ENCODE results near the gene RIPOR3. TPM values are rescaled to one million over a fixed set of nuclear protein-coding genes. Genes with fewer than 3 reads are reported as not detected.
"Not testable (repeated sequence)": the region's sequence is repeated elsewhere in the genome, so short reads cannot be mapped to it uniquely, and the experiment has no call there.

RIPOR3 gene
- total RNA-seq, 1 experiment from 2014 or later: 0.46 TPM

DNA sequence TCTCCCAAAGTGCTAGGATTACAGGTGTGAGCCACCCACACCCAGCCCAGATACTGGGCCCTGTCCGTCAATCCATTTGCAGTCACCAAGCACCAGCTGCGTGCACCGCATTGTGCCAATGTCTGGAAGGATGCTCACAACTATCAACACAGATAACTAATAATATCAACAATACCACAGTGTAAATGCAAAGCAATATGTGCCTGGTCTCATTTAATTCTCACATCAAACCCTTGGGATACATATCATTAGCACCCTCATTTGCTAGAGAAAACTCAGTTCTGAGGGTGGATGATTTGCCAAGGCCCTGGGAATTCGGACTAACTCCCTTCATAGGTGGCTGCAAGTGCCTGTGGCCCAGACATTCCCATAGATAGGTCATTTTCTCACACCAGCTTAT, 14.5 kb downstream of the RIPOR3 start:
- H3K56ac ChIP-seq (ENCODE audit: insufficient read length, low read depth, low read length): no peak overlapping the region
- Mint-ChIP-seq H3K9me3 (no peaks in the 10 kb centered on the region), H3K27me3 (ENCODE audit: low read depth) (no peaks in the 10 kb centered on the region), H3K27ac (no peak overlapping the region; a peak in 1 of 7 replicates), H3K4me1 (peaks cover 10 to 11% of the 10 kb centered on the region in 2 experiments), H3K36me3 (ENCODE audit: insufficient read depth in 1 of 3, low read depth in 3 of 3) (no peaks in the 10 kb centered on the region), H3K4me3 (no peak overlapping the region)
- H3K23ac ChIP-seq (ENCODE audit: insufficient read length, low read depth, low read length): no peak overlapping the region
- no peak overlapping the region for H3K4me2 ChIP-seq (ENCODE audit: insufficient read depth, insufficient read length, low read length)
- no peak overlapping the region for H3K14ac ChIP-seq (ENCODE audit: insufficient read depth, low read length)
- H4K8ac ChIP-seq (replicated peaks; ENCODE audit: insufficient read length, low read depth, low read length): no peak overlapping the region
- H2BK120ac ChIP-seq (ENCODE audit: low read depth, low read length, poor library complexity, severe bottlenecking): no peak overlapping the region
- H3K9ac ChIP-seq (ENCODE audit: extremely low read depth, insufficient read length, low read length): no peak overlapping the region
- H2BK12ac ChIP-seq (ENCODE audit: insufficient read length, low read depth, low read length): no peak overlapping the region
- no peak overlapping the region for H3T11ph ChIP-seq (ENCODE audit: low read length)
- no peak overlapping the region for H2BK5ac ChIP-seq (ENCODE audit: insufficient read length, low read length)
- H3K23me2 ChIP-seq (ENCODE audit: insufficient read length, low read depth, low read length, poor library complexity, severe bottlenecking): no peaks in the 10 kb centered on the region
- H4K91ac ChIP-seq (ENCODE audit: insufficient read length, low read depth, low read length): no peak overlapping the region
- no peak for DNase-seq
- no peak overlapping the region for H3K18ac ChIP-seq (ENCODE audit: insufficient read length, low read depth, low read length)
- WGBS (ENCODE audit: extremely low coverage, insufficient read length, low lambda C conversion rate): no CpG with 5 or more reads among the region's 4 CpGs
- no peak overlapping the region for H2BK20ac ChIP-seq (ENCODE audit: low read depth, low read length, poor library complexity, severe bottlenecking)
- TF ChIP-seq, protein P1, sequence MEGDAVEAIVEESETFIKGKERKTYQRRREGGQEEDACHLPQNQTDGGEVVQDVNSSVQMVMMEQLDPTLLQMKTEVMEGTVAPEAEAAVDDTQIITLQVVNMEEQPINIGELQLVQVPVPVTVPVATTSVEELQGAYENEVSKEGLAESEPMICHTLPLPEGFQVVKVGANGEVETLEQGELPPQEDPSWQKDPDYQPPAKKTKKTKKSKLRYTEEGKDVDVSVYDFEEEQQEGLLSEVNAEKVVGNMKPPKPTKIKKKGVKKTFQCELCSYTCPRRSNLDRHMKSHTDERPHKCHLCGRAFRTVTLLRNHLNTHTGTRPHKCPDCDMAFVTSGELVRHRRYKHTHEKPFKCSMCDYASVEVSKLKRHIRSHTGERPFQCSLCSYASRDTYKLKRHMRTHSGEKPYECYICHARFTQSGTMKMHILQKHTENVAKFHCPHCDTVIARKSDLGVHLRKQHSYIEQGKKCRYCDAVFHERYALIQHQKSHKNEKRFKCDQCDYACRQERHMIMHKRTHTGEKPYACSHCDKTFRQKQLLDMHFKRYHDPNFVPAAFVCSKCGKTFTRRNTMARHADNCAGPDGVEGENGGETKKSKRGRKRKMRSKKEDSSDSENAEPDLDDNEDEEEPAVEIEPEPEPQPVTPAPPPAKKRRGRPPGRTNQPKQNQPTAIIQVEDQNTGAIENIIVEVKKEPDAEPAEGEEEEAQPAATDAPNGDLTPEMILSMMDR (conservative IDR thresholded peaks at IDR 0.05): no peak
- no peak overlapping the region for H2BK15ac ChIP-seq (ENCODE audit: low read depth, low read length)
- no peaks in the 10 kb centered on the region for H3K79me1 ChIP-seq (ENCODE audit: insufficient read depth, low read depth, low read length, poor library complexity, severe bottlenecking)
- no peak overlapping the region for H3K4ac ChIP-seq (ENCODE audit: low read depth, low read length)
- no peak overlapping the region for H2AK5ac ChIP-seq (ENCODE audit: insufficient read length, low read length)
- no peak overlapping the region for H2AFZ ChIP-seq (ENCODE audit: low read length)
- H4K20me1 ChIP-seq (ENCODE audit: control insufficient read depth, insufficient read depth, insufficient read length): no peaks in the 10 kb centered on the region
- no peaks in the 10 kb centered on the region for H3K27me3 ChIP-seq (ENCODE audit: insufficient read depth, low read length)
- no peak overlapping the region for H3K27ac ChIP-seq (ENCODE audit: insufficient read length, low read depth, low read length)
- H3K4me1 ChIP-seq (ENCODE audit: insufficient read depth, low read length): peaks cover 6% of the 10 kb centered on the region; the same call in 1 of the 2 replicates
- no peaks in the 10 kb centered on the region for H3K9me3 ChIP-seq (ENCODE audit: control insufficient read depth, low read depth, low read length)
- no peak overlapping the region for H4K5ac ChIP-seq (ENCODE audit: insufficient read length, low read depth, low read length)
- H3K79me2 ChIP-seq (ENCODE audit: insufficient read depth, low read length): no peaks in the 10 kb centered on the region

DNA sequence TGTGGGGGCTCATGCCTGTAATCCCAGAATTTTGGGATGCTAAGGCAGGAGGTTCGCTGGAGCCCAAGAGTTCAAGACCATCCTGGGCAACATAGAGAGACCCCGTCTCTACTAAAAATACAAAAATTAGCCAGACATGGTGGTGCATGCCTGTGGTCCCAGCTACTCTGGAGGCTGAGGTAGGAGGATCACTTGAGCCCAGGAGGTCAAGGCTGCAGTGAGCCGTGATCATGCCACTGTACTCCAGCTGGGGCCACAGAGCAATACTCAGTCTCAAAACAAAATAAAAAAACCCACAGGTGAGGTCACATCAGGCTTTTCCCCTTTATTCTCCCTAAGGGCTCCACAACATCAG, 15.0 kb downstream of the RIPOR3 start:
- not testable (repeated sequence) for H3K23ac ChIP-seq (ENCODE audit: insufficient read length, low read depth, low read length); H2BK20ac ChIP-seq (ENCODE audit: low read depth, low read length, poor library complexity, severe bottlenecking); H2AK5ac ChIP-seq (ENCODE audit: insufficient read length, low read length); H3K4ac ChIP-seq (ENCODE audit: low read depth, low read length); H3K56ac ChIP-seq (ENCODE audit: insufficient read length, low read depth, low read length); H3K9me3 Mint-ChIP-seq; H3K4me2 ChIP-seq (ENCODE audit: insufficient read depth, insufficient read length, low read length); H3K27ac Mint-ChIP-seq; H2AFZ ChIP-seq (ENCODE audit: low read length); H3K36me3 Mint-ChIP-seq (ENCODE audit: insufficient read depth in 1 of 3, low read depth in 3 of 3); H4K91ac ChIP-seq (ENCODE audit: insufficient read length, low read depth, low read length); DNase-seq; H3T11ph ChIP-seq (ENCODE audit: low read length); H3K9ac ChIP-seq (ENCODE audit: extremely low read depth, insufficient read length, low read length); H4K5ac ChIP-seq (ENCODE audit: insufficient read length, low read depth, low read length); H2BK15ac ChIP-seq (ENCODE audit: low read depth, low read length); H4K8ac ChIP-seq (replicated peaks; ENCODE audit: insufficient read length, low read depth, low read length); H2BK12ac ChIP-seq (ENCODE audit: insufficient read length, low read depth, low read length); H3K14ac ChIP-seq (ENCODE audit: insufficient read depth, low read length); H3K23me2 ChIP-seq (ENCODE audit: insufficient read length, low read depth, low read length, poor library complexity, severe bottlenecking); H3K27me3 ChIP-seq (ENCODE audit: insufficient read depth, low read length); H4K20me1 ChIP-seq (ENCODE audit: control insufficient read depth, insufficient read depth, insufficient read length); H3K9me3 ChIP-seq (ENCODE audit: control insufficient read depth, low read depth, low read length); H3K79me1 ChIP-seq (ENCODE audit: insufficient read depth, low read depth, low read length, poor library complexity, severe bottlenecking); H3K79me2 ChIP-seq (ENCODE audit: insufficient read depth, low read length); H2BK120ac ChIP-seq (ENCODE audit: low read depth, low read length, poor library complexity, severe bottlenecking); H3K4me3 Mint-ChIP-seq; H3K27ac ChIP-seq (ENCODE audit: insufficient read length, low read depth, low read length); H3K18ac ChIP-seq (ENCODE audit: insufficient read length, low read depth, low read length); H3K27me3 Mint-ChIP-seq (ENCODE audit: low read depth); H2BK5ac ChIP-seq (ENCODE audit: insufficient read length, low read length); H3K4me1 ChIP-seq (ENCODE audit: insufficient read depth, low read length)
- WGBS (ENCODE audit: extremely low coverage, insufficient read length, low lambda C conversion rate): no CpG with 5 or more reads among the region's 3 CpGs
- peaks cover 10 to 11% of the 10 kb centered on the region in 2 experiments for H3K4me1 Mint-ChIP-seq
